Peyer's patch (tissue), 4 donors: ENCODE measurements around the gene FANK1. TPM values are rescaled to one million over a fixed set of nuclear protein-coding genes. Genes with fewer than 3 reads are reported as not detected.

Experiments
- DNase-seq, 3 donors: peaks; one replicate each; pipeline ENCODE4 v3.0.0-alpha.2; 2017 to 2019
- H3K27ac ChIP-seq, 4 donors: fragments of 200-600 bp; sonication (generic); one replicate each; pipeline ENCODE4 v1.5.1; 2016 to 2019
- H3K27me3 ChIP-seq, 2 donors: fragments of 200-600 bp; sonication (generic); one replicate each; pipeline ENCODE4 v1.5.1; 2019
- H3K36me3 ChIP-seq, 3 donors: fragments of 200-600 bp; sonication (generic); one replicate each; pipeline ENCODE4 v1.5.1; 2016 to 2019
- H3K4me1 ChIP-seq, 4 donors: fragments of 200-600 bp; sonication (generic); one replicate each; pipeline ENCODE4 v1.5.1; 2016 to 2019
- H3K4me3 ChIP-seq, 4 donors: fragments of 200-600 bp; sonication (generic); 1 replicate in 3 of 4; 2 replicates in 1 of 4; pipeline ENCODE4 v1.5.1; 2016 to 2019; ENCODE audit warnings: mild to moderate bottlenecking in 1 of 4
- H3K9me3 ChIP-seq, 4 donors: fragments of 200-600 bp; sonication (generic); one replicate each; pipeline ENCODE4 v1.5.1; 2016 to 2019; ENCODE audit warnings: mild to moderate bottlenecking in 1 of 4
- POLR2A ChIP-seq, 2 donors: fragments of 450-650 bp; IDR thresholded peaks; one replicate each; pipeline ENCODE4 v1.5.1; 2017; ENCODE audit warnings: antibody characterized with exemption in 2 of 2, mild to moderate bottlenecking in 2 of 2, moderate library complexity in 2 of 2
- total RNA-seq, 4 donors: library from RNA; depleted of rRNA; stranded (reverse); fragments of >200 nt; gene quantifications; one replicate each; pipeline ENCODE4 v1.1.0, GENCODE V29; 2016
- TF ChIP-seq, protein P1 (sequence below), 6 experiments: fragments of 450-650 bp in 4 of 6; fragments of 200-600 bp in 2 of 6; sonication (generic) in 1 of 6; IDR thresholded peaks; one replicate each; pipeline ENCODE4 v1.5.1; 2017 to 2019; ENCODE audit warnings: antibody characterized with exemption in 6 of 6, mild to moderate bottlenecking in 3 of 6, moderate library complexity in 1 of 6

Gene FANK1
- total RNA-seq, 4 donors from 2014 or later = 1.4 to 7.9 (median 3.5) TPM; not detected in 1

DNA sequence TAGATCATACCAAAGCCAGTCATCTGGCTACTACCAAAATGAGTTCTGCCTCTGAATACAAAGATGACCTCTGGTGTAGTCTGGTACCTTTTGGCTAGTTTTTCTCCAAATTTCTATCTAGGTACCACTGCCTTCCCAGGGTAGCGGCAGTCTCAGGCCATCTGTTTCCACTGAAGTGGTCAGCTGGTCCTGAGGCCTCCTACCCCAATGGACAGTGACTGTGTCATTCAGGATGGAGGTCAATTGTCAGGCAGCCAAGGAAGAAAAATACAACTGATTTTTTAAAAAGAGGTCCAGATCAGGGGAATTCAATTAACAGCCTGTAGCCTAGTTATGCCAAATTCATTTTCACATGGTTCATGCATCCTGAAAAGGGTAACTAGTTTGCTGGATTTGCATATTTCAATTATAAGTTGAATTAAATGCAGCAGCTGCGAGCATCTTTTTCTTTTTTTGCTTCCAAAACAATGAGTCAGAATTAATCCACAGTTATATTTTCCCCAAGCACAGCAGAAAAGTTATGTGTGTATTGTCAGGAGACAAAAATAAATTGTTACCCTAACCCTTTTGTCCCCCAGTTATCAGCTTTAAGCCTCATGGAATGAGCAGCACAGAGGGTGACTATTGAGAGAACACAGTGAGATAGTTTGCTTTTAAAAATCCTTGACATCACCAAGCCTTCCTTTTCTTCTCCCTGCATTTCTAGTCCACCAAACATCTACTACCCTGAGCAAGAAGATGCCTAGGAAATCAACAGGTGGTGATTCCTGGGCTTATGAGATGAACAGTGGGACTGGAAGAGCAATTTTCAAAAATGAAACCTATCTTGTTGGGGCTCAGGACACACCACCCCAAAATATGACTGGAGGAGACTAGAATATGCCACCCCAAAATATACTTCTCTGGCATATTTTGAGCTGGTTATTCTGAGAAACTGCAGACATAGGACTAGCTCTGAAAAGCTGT, 45.3 kb upstream of the FANK1 start:
- H3K36me3 ChIP-seq = peaks cover 0 to 60% (median 0%) of the 10 kb centered on the region in 3 donors
- H3K4me1 ChIP-seq = no peaks in the 10 kb centered on the region

DNA sequence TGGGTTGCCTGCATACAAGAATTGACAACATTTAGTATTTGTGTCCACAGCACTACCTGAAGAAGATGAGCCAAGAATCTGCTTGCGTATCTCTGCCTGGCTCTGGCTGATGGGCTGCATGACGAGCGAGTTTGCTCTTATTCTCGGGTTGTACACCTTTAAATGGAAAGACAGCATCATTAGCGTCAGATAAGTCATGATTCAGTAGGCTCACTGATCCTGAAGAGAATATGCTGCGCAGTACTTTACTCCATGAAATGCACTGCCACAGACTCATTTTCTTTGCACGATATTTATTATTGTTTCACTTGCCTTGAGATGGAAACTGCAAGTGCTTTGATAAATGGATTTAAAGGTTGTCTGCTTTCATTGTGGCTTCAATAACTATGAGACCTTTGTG, 43.9 kb upstream of the FANK1 start:
- DNase-seq = no peak
- H3K27me3 ChIP-seq = no peaks in the 10 kb centered on the region
- no peak overlapping the region for H3K4me3 ChIP-seq
- no peaks in the 10 kb centered on the region for H3K9me3 ChIP-seq
- H3K4me1 ChIP-seq = no peaks in the 10 kb centered on the region
- peaks cover 0 to 51% (median 0%) of the 10 kb centered on the region in 3 donors for H3K36me3 ChIP-seq
- TF ChIP-seq, protein P1, sequence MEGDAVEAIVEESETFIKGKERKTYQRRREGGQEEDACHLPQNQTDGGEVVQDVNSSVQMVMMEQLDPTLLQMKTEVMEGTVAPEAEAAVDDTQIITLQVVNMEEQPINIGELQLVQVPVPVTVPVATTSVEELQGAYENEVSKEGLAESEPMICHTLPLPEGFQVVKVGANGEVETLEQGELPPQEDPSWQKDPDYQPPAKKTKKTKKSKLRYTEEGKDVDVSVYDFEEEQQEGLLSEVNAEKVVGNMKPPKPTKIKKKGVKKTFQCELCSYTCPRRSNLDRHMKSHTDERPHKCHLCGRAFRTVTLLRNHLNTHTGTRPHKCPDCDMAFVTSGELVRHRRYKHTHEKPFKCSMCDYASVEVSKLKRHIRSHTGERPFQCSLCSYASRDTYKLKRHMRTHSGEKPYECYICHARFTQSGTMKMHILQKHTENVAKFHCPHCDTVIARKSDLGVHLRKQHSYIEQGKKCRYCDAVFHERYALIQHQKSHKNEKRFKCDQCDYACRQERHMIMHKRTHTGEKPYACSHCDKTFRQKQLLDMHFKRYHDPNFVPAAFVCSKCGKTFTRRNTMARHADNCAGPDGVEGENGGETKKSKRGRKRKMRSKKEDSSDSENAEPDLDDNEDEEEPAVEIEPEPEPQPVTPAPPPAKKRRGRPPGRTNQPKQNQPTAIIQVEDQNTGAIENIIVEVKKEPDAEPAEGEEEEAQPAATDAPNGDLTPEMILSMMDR (IDR thresholded peaks at IDR 0.05) = no peak
- no peak for TF ChIP-seq POLR2A (IDR thresholded peaks at IDR 0.05)
- H3K27ac ChIP-seq = no peak overlapping the region

More for the DNA sequence above, 45.3 kb upstream of the FANK1 start:
- Histone ChIP-seq H3K27ac (no peak overlapping the region), H3K4me3 (no peak overlapping the region), H3K27me3 (no peaks in the 10 kb centered on the region), H3K9me3 (no peaks in the 10 kb centered on the region)
- DNase-seq = no peak
- no peak for TF ChIP-seq POLR2A (IDR thresholded peaks at IDR 0.05)
- TF ChIP-seq, protein P1 (IDR thresholded peaks at IDR 0.05) = no peak

DNA sequence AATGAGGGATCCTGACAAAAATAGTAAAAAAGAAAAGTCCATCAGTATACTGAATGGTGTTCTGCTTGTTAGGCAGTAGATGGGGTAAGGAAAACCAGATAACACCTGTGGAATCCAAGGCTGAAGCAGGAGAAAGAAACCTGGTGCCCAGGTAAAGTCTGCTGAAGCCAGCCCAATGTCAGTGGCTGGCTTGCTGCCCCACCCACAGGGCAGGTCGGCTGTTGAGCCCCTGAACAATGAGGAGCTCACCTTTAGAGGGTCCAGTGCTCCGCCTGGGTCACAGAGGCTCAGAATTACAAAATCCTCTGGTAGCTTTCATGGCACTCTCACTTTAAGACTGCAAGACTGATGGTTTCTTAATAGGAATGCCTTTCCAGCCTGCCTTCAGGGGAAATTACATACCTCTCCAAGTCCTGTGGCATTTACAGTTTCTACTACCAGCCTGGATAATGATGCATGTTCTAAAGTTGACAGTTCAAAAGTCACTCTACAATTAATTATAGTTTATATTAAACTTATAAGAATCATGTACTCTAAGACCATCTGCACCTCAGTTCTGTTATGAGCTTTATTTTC, 39.1 kb upstream of the FANK1 start:
- H3K4me3 ChIP-seq = no peak overlapping the region
- no peaks in the 10 kb centered on the region for H3K9me3 ChIP-seq
- no peaks in the 10 kb centered on the region for H3K4me1 ChIP-seq
- no peak overlapping the region for H3K27ac ChIP-seq
- H3K27me3 ChIP-seq = no peaks in the 10 kb centered on the region
- DNase-seq = no peak
- TF ChIP-seq, protein P1 (IDR thresholded peaks at IDR 0.05) = no peak
- TF ChIP-seq POLR2A (IDR thresholded peaks at IDR 0.05) = no peak
- H3K36me3 ChIP-seq = peaks cover 0 to 35% (median 0%) of the 10 kb centered on the region in 3 donors

DNA sequence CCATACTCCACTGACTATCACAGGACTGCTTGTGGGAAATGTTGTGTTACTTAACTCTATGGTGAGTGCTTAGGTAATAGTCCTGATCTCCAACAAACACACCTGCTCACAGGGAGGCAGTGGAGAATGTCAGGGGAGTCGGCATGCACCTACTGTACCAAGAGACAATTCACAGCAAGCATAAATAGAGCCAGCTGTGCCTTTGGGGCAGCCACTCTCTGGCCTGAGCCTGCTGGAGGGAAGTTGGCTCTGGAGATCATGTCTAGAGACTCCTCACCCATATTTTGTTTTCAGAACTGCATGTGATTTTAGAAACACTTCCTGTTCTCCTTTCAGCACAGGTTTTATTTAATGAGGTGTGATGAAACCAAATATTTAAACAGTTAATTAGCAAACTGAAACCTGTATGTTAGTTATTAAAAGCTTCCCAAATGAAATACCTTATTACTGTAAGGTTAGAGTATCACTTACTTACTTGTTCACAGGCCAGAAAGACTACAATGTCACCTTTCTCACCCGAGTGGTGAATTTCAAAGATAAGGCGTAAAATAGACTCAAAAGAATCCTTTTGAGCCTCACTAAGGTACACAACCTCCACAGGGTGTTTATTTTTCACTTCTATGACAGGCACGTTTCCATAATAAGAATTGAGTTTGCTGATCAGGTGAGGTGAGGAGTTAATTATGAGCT, 37.1 kb upstream of the FANK1 start:
- no peak for DNase-seq
- no peak overlapping the region for H3K4me3 ChIP-seq
- no peak for TF ChIP-seq POLR2A (IDR thresholded peaks at IDR 0.05)
- TF ChIP-seq, protein P1 (IDR thresholded peaks at IDR 0.05) = no peak
- H3K27me3 ChIP-seq = no peaks in the 10 kb centered on the region
- no peaks in the 10 kb centered on the region for H3K4me1 ChIP-seq
- no peak overlapping the region for H3K27ac ChIP-seq
- H3K9me3 ChIP-seq = no peaks in the 10 kb centered on the region
- peaks cover 0 to 37% (median 0%) of the 10 kb centered on the region in 3 donors for H3K36me3 ChIP-seq

DNA sequence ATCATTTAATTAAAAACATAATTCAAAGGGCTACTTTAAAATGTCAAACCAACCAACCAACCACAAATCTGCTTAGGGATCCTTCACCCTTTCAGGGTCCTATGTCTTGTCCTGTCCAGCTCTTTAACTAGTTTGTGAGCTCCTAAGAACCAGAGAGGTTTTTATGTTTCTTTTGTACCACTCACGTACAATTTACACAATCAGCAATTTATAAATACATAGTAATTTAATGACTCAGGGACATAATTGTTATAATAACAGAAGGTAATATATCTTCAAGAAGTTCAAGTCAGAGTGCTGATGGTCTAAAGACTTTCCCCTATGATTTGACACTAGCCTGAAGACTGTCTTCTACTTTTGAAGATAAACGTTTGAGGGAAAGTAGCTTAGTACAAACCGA, 31.2 kb upstream of the FANK1 start:
- TF ChIP-seq, protein P1 (IDR thresholded peaks at IDR 0.05) = no peak
- TF ChIP-seq POLR2A (IDR thresholded peaks at IDR 0.05) = no peak
- H3K9me3 ChIP-seq = no peaks in the 10 kb centered on the region
- H3K4me3 ChIP-seq = no peak overlapping the region
- H3K36me3 ChIP-seq = peaks cover 0 to 33% (median 0%) of the 10 kb centered on the region in 3 donors
- H3K27me3 ChIP-seq = no peaks in the 10 kb centered on the region
- no peak for DNase-seq
- H3K4me1 ChIP-seq = no peaks in the 10 kb centered on the region
- no peak overlapping the region for H3K27ac ChIP-seq
